Stimulated activated memory B cell treated with anti-CD40 and anti-IgM and Interleukin-4, amounts not matched to agents 10 μg/mL and 1 μg/mL and 100 μg/mL, for 72 hours (primary cell): ENCODE data around the gene LYAR.

Experiments
- ATAC-seq: fragments of 150-1000 bp; cut with Tn5 transposase; 2 replicates; pipeline ENCODE4 v1.10.0; 2021
- H3K27ac Mint-ChIP-seq: one replicate; pipeline ENCODE4 v1.8.0; 2022; ENCODE audit warnings: mild to moderate bottlenecking, mixed read lengths
- H3K27me3 Mint-ChIP-seq: one replicate; pipeline ENCODE4 v1.8.0; 2022; ENCODE audit warnings: mixed read lengths
- H3K36me3 Mint-ChIP-seq: one replicate; pipeline ENCODE4 v1.8.0; 2022; ENCODE audit warnings: mixed read lengths
- H3K4me1 Mint-ChIP-seq: one replicate; pipeline ENCODE4 v1.8.0; 2022; ENCODE audit warnings: mixed read lengths
- H3K4me3 Mint-ChIP-seq: one replicate; pipeline ENCODE4 v1.8.0; 2022; ENCODE audit warnings: mild to moderate bottlenecking, moderate library complexity, mixed read lengths
- H3K9me3 Mint-ChIP-seq: one replicate; pipeline ENCODE4 v1.8.0; 2022; ENCODE audit warnings: mixed read lengths

Gene LYAR

DNA sequence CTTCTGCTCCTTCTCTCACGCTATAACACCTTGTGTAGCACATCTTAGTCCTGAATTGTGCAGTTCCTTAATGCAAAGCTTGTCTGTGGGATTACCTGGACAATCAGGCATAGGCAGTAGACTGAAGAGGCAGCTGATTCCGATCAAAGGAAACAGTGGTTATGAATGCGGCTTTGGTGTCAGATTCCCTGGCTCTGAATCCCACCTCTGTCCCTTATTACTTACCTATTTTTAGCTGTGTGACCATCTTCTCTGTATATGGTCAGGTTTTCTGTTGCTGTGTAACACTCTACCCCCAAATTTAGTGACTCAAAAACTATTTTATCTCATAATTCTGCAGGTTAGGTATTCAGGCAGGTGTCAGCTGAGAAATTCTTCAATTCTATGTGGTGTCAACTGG is 3.3 kb upstream of the LYAR start:
- Mint-ChIP-seq H3K36me3 (peaks cover 30% of the 10 kb centered on the region), H3K4me1 (peaks cover 48% of the 10 kb centered on the region), H3K4me3 (no peak overlapping the region), H3K9me3 (peaks cover 8% of the 10 kb centered on the region), H3K27me3 (no peaks in the 10 kb centered on the region), H3K27ac (no peak overlapping the region)
- no peak for ATAC-seq

DNA sequence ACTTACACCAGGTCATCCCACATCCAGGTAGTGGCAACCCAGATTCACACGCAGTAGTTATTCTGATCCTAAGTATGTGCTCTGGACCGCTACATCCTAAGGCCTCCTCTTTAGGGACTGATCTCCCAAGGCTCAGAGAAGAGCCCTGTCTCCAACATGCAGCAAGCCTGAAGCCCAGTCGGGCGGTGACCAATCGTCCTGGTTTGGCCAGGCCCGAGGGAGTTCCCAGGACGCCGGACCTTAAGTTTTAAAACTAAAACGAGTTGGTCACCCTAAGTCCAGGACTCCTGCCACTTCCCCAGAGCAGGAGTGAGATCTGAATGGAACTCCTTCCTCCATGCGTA is 385 bp downstream of the LYAR start:
- ATAC-seq = peak; percentile 15
- peaks cover 19% of the 10 kb centered on the region for H3K36me3 Mint-ChIP-seq
- H3K4me1 Mint-ChIP-seq = peaks cover 48% of the 10 kb centered on the region
- H3K4me3 Mint-ChIP-seq = peak overlapping the region; percentile 93
- H3K27me3 Mint-ChIP-seq = no peaks in the 10 kb centered on the region
- no peaks in the 10 kb centered on the region for H3K9me3 Mint-ChIP-seq
- H3K27ac Mint-ChIP-seq = peak overlapping the region; percentile 84

DNA sequence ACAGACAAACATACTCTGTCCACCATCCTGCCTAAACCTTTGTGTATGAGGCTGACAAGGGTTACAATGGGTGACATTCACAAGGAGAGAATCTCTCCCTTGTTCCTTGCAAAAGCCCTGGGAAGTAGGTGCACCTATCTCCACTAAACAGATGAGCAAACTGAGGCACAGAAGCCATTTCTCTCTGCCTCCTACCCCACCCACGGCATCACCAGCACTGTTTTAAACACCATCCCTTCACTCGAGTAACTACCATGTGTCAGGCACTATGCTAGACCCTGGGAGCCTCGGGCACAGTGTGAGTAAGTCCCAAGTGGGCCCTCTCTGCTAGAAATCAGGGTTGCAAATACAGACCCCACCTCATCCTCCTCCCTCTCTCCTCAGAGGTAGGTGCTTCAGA is 899 bp downstream of the LYAR start:
- ATAC-seq = no peak
- H3K4me1 Mint-ChIP-seq = peaks cover 48% of the 10 kb centered on the region
- no peaks in the 10 kb centered on the region for H3K9me3 Mint-ChIP-seq
- H3K27ac Mint-ChIP-seq = peak overlapping the region; percentile 84
- H3K36me3 Mint-ChIP-seq = peaks cover 19% of the 10 kb centered on the region
- no peaks in the 10 kb centered on the region for H3K27me3 Mint-ChIP-seq
- H3K4me3 Mint-ChIP-seq = peak overlapping the region; percentile 93

DNA sequence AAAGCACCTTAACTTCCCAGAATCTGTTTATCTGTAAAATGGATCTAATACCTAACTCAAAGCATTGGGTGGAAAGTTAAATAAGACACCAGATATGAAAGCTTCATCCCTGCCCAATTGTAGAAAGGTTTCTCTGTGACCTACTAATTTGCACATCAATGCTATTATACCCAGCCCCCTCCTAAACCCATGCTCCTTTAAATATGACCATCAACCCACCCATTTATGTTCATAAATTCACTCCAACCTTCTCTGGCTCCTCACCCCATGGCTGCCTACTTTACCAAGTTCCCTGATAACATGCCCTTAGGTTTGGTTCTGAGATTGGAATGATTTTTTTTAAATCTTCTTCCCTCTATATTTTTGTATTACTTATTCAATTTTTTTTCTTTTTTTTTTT is 1.9 kb downstream of the LYAR start:
- Mint-ChIP-seq H3K27me3 (no peaks in the 10 kb centered on the region), H3K27ac (no peak overlapping the region), H3K4me3 (no peak overlapping the region), H3K36me3 (peaks cover 26% of the 10 kb centered on the region), H3K4me1 (peaks cover 43% of the 10 kb centered on the region), H3K9me3 (no peaks in the 10 kb centered on the region)
- no peak for ATAC-seq

DNA sequence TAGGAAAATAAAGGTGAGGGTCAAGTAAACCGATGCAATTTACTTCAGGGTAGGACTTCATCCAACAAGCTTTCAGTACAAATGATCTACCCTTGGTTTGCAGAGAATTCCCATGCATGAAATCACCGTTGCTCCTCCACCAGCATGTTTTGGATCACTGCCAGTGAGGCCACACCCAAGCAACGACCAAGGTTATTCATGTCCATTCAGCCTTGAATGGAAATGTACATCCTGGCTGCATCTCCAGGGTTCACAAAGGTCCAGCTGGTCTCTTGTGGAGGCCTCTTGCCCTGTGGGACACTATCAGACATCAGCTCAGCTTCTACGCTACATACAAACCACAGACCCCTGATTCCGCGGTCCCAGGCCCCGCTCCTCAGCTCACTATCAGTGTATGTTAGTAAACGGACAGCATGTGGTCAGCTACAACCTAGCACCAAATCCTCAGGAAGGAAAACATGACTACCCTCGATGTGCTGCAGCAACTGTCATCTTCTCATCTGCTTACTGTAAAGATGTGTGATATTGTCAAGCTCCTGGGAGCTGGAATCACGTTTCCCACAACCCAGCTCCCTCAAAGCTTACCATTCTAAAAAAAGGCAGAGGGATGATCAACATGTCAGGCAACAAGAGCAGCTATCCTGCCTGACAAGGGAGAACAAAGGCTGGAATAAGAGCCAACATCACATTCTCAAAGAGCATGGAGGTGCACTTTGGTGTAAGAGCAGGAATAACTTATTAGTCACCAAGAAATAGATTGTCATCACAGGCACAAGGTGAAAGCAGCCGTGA is 4.9 kb downstream of the LYAR start:
- H3K27ac Mint-ChIP-seq = no peak overlapping the region
- no peak for ATAC-seq
- peaks cover 37% of the 10 kb centered on the region for H3K36me3 Mint-ChIP-seq
- H3K4me1 Mint-ChIP-seq = peaks cover 31% of the 10 kb centered on the region
- H3K4me3 Mint-ChIP-seq = no peak overlapping the region
- no peaks in the 10 kb centered on the region for H3K9me3 Mint-ChIP-seq
- H3K27me3 Mint-ChIP-seq = no peaks in the 10 kb centered on the region

DNA sequence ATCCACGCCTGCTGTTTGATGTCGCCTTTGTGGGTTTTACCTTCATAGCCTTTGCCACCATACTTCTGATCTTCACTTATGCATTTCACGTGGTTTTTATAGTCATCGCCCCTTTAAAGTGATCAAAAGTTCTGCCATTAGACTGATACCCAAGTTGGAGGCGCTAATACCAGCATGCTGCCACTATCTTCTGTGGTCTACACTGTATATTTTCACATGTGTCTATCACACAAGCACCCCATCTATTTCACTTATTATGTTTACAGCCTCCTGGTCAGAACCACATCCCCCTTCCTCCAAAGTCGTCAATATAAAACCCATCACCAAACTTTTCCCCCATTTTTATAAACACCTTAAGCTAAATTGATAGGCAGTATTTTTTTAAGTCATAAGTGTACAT is 8.2 kb downstream of the LYAR start:
- ATAC-seq = no peak
- H3K36me3 Mint-ChIP-seq = peaks cover 54% of the 10 kb centered on the region
- no peaks in the 10 kb centered on the region for H3K9me3 Mint-ChIP-seq
- H3K4me3 Mint-ChIP-seq = no peak overlapping the region
- no peak overlapping the region for H3K27ac Mint-ChIP-seq
- H3K4me1 Mint-ChIP-seq = no peaks in the 10 kb centered on the region
- no peaks in the 10 kb centered on the region for H3K27me3 Mint-ChIP-seq

GRCh38 chr4:4277531-4277930 is 12.4 kb downstream of the LYAR start:
- Mint-ChIP-seq H3K4me1 (no peaks in the 10 kb centered on the region), H3K27ac (peak overlapping the region; percentile 44), H3K9me3 (no peaks in the 10 kb centered on the region), H3K36me3 (peaks cover 63% of the 10 kb centered on the region), H3K27me3 (no peaks in the 10 kb centered on the region), H3K4me3 (no peak overlapping the region)
- ATAC-seq = no peak

- ATAC-seq = no peak
- Mint-ChIP-seq H3K36me3 (peaks cover 70% of the 10 kb centered on the region), H3K9me3 (no peaks in the 10 kb centered on the region), H3K27me3 (no peaks in the 10 kb centered on the region), H3K4me3 (no peak overlapping the region), H3K27ac (no peak overlapping the region), H3K4me1 (no peaks in the 10 kb centered on the region)
Observed at GRCh38 chr4:4274226-4274625, 15.7 kb downstream of the LYAR start.

- Mint-ChIP-seq H3K9me3 (no peaks in the 10 kb centered on the region), H3K4me1 (no peaks in the 10 kb centered on the region), H3K27me3 (no peaks in the 10 kb centered on the region), H3K27ac (no peak overlapping the region), H3K4me3 (no peak overlapping the region), H3K36me3 (peaks cover 78% of the 10 kb centered on the region)
- no peak for ATAC-seq
Observed at GRCh38 chr4:4271912-4272311, 18.0 kb downstream of the LYAR start.

GRCh38 chr4:4270529-4270928 is 19.4 kb downstream of the LYAR start:
- H3K9me3 Mint-ChIP-seq = no peaks in the 10 kb centered on the region
- H3K4me1 Mint-ChIP-seq = no peaks in the 10 kb centered on the region
- peaks cover 83% of the 10 kb centered on the region for H3K36me3 Mint-ChIP-seq
- no peak for ATAC-seq
- H3K27ac Mint-ChIP-seq = no peak overlapping the region
- H3K27me3 Mint-ChIP-seq = no peaks in the 10 kb centered on the region
- no peak overlapping the region for H3K4me3 Mint-ChIP-seq

DNA sequence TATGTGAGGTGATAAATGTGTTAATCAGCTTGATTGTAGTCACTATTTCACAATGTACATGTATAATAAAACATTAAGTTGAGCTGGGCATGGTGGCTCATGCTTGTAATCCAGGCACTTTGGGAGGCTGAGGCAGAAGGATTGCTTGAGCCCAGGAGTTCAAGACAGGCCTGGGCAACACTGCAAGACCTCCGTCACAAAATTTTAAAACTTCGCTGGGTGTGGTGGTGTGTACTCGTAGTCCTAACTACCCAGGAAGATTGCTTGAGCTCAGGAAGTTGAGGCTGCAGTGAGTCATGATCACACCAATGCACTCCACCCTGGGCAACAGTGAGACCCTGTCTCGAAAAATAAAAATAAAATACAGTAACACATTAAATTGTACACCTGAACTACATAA is 20.1 kb downstream of the LYAR start:
- Mint-ChIP-seq H3K27me3 (no peaks in the 10 kb centered on the region), H3K27ac (no peak overlapping the region), H3K36me3 (peaks cover 78% of the 10 kb centered on the region), H3K4me3 (no peak overlapping the region), H3K4me1 (no peaks in the 10 kb centered on the region), H3K9me3 (no peaks in the 10 kb centered on the region)
- ATAC-seq = no peak

DNA sequence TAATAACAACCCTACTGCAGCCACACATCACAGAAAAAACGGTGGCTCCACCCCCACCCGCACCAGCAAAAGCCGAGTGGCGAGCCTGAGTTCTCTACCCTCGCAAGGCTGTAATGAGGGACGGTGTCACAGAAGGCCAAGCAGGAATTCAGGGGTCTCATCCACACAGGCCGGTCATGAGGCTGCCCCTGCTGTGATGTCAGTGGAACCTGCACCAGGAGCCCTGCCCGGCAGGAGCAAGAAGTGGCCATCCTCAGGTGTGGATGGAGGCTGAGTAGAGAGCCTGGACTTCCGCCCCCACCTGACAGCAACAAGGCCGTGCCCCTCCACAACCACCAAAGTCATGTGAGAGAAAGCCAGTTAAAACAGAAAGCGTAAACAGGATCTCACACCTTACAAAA is 20.6 kb downstream of the LYAR start:
- ATAC-seq = no peak
- peaks cover 73% of the 10 kb centered on the region for H3K36me3 Mint-ChIP-seq
- H3K4me3 Mint-ChIP-seq = no peak overlapping the region
- H3K9me3 Mint-ChIP-seq = no peaks in the 10 kb centered on the region
- H3K27ac Mint-ChIP-seq = no peak overlapping the region
- no peaks in the 10 kb centered on the region for H3K27me3 Mint-ChIP-seq
- no peaks in the 10 kb centered on the region for H3K4me1 Mint-ChIP-seq

DNA sequence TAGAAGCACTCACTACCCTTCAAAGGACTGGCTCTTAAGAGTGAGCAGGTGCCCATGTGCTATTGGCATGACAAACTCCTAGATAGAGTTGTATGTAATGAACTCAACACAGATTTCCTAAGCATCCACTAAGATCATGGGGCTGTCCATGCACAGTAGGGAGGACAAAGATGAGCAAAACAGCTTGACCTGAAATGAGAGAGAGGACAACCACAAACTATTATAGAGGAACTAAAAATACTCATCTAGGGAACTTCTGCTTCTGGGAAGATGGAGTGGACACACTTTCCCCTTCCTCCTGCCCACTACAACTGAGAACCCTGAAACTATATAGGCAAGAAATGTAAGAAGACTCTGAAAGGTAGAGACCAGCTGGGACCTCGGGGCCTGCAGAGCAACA is 21.2 kb downstream of the LYAR start:
- ATAC-seq = no peak
- no peak overlapping the region for H3K27ac Mint-ChIP-seq
- H3K36me3 Mint-ChIP-seq = peaks cover 69% of the 10 kb centered on the region
- H3K4me1 Mint-ChIP-seq = no peaks in the 10 kb centered on the region
- H3K4me3 Mint-ChIP-seq = no peak overlapping the region
- H3K27me3 Mint-ChIP-seq = no peaks in the 10 kb centered on the region
- H3K9me3 Mint-ChIP-seq = no peaks in the 10 kb centered on the region

DNA sequence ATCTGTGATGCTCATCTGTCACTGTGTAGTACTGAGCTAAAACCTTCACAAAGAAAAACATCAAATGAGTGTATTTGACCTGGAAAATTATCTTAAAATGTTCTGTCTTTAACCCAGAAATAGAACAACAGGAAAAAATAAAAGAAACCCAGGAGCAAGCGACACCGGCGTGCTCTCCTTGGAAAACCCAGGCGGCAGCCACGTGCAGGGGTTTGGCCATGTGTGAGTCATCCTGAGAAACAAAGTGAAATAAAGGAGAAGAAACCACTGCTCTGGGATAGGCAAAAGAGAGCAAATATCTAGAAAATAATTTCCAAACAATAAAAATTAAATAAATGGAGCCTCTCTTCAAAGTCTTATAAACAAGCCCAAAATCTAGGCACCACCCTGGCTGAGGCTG is 22.0 kb downstream of the LYAR start:
- Mint-ChIP-seq H3K27me3 (no peaks in the 10 kb centered on the region), H3K36me3 (peaks cover 62% of the 10 kb centered on the region), H3K27ac (no peak overlapping the region), H3K4me3 (no peak overlapping the region), H3K4me1 (no peaks in the 10 kb centered on the region), H3K9me3 (no peaks in the 10 kb centered on the region)
- no peak for ATAC-seq

GRCh38 chr4:4260185-4260751 is 29.7 kb downstream of the LYAR start:
- H3K9me3 Mint-ChIP-seq = no peaks in the 10 kb centered on the region
- H3K4me3 Mint-ChIP-seq = no peak overlapping the region
- H3K4me1 Mint-ChIP-seq = no peaks in the 10 kb centered on the region
- no peak overlapping the region for H3K27ac Mint-ChIP-seq
- peak; percentile 67 for ATAC-seq
- H3K27me3 Mint-ChIP-seq = no peaks in the 10 kb centered on the region
- H3K36me3 Mint-ChIP-seq = no peaks in the 10 kb centered on the region

DNA sequence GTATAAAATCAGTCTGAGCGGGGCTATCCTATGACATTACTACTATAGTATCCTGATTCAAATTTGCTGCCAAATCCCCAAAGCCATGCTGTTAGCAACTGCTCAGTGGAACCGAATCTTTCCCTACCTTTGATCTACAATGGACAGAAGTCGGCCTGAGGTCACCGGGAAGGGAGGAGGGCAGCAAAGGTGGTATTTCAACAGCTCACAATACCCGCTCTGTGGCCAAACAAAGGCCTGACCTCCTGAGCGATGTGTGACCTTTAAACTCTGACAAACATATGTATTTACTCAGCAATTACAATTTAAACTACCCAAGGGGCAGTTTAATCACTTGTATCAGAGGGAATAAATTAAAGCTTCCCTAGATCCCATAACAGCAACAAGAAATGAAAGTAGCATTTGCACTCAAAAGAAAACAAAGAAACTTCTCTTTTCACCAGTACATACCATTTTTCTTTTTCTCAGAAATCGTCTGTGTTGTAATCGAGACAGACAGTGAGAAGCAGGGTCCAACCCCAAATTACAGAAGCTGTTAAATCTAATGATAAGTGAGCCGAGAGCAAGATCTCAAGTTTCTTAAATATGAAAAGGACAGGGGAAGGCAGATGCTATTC is 30.4 kb downstream of the LYAR start:
- ATAC-seq = no peak
- H3K4me3 Mint-ChIP-seq = no peak overlapping the region
- no peaks in the 10 kb centered on the region for H3K36me3 Mint-ChIP-seq
- H3K9me3 Mint-ChIP-seq = no peaks in the 10 kb centered on the region
- peaks cover 6% of the 10 kb centered on the region for H3K27me3 Mint-ChIP-seq
- H3K4me1 Mint-ChIP-seq = no peaks in the 10 kb centered on the region
- H3K27ac Mint-ChIP-seq = no peak overlapping the region
